HEK293 (cell line): ENCODE results near the gene APOBEC3C.

Source experiments
- BCL11A ChIP-seq: fragments of 450-650 bp; formaldehyde crosslinking; IDR thresholded peaks from 2 replicates; pipeline ENCODE4 v1.5.1; 2016; ENCODE audit warnings: low read depth, missing biosample characterization, missing genetic modification characterization
- GLIS1 ChIP-seq: fragments of 450-650 bp; formaldehyde crosslinking; IDR thresholded peaks from 2 replicates; pipeline ENCODE4 v1.5.1; 2016; ENCODE audit warnings: missing biosample characterization, missing genetic modification characterization
- GLIS2 ChIP-seq: fragments of 450-650 bp; formaldehyde crosslinking; IDR thresholded peaks from 2 replicates; pipeline ENCODE4 v1.5.1; 2016; ENCODE audit warnings: missing biosample characterization, missing genetic modification characterization
- KLF10 ChIP-seq: fragments of 450-650 bp; IDR thresholded peaks from 2 replicates; pipeline ENCODE4 v1.5.1; 2018; ENCODE audit warnings: missing biosample characterization, mild to moderate bottlenecking, missing genetic modification characterization
- KLF17 ChIP-seq: fragments of 450-650 bp; formaldehyde crosslinking; IDR thresholded peaks from 2 replicates; pipeline ENCODE4 v1.5.1; 2016; ENCODE audit warnings: missing biosample characterization, missing genetic modification characterization
- KLF8 ChIP-seq: fragments of 450-650 bp; formaldehyde crosslinking; IDR thresholded peaks from 2 replicates; pipeline ENCODE4 v1.5.1; 2016; ENCODE audit warnings: missing biosample characterization, missing genetic modification characterization
- PRDM10 ChIP-seq: fragments of 450-650 bp; formaldehyde crosslinking; IDR thresholded peaks from 2 replicates; pipeline ENCODE4 v1.5.1; 2016; ENCODE audit warnings: missing biosample characterization, missing genetic modification characterization
- REPIN1 ChIP-seq: fragments of 450-650 bp; formaldehyde crosslinking; IDR thresholded peaks from 2 replicates; pipeline ENCODE4 v1.5.1; 2017; ENCODE audit warnings: missing biosample characterization, missing genetic modification characterization, low read depth
- REST ChIP-seq: fragments of 450-650 bp; formaldehyde crosslinking; IDR thresholded peaks from 2 replicates; pipeline ENCODE4 v1.5.1; 2016; ENCODE audit warnings: missing biosample characterization, missing genetic modification characterization
- SP2 ChIP-seq: fragments of 450-650 bp; formaldehyde crosslinking; IDR thresholded peaks from 2 replicates; pipeline ENCODE4 v1.5.1; 2016; ENCODE audit warnings: missing biosample characterization, missing genetic modification characterization
- WT1 ChIP-seq: fragments of 450-650 bp; formaldehyde crosslinking; IDR thresholded peaks from 2 replicates; pipeline ENCODE4 v1.5.1; 2016; ENCODE audit warnings: missing biosample characterization, missing genetic modification characterization
- ZBTB44 ChIP-seq: fragments of 450-650 bp; IDR thresholded peaks from 2 replicates; pipeline ENCODE4 v1.5.1; 2018; ENCODE audit warnings: missing biosample characterization, mild to moderate bottlenecking, missing genetic modification characterization
- ZEB2 ChIP-seq: fragments of 450-650 bp; formaldehyde crosslinking; IDR thresholded peaks from 2 replicates; pipeline ENCODE4 v1.5.1; 2016; ENCODE audit warnings: missing biosample characterization, missing genetic modification characterization
- ZFP69B ChIP-seq: fragments of 450-650 bp; formaldehyde crosslinking; IDR thresholded peaks from 2 replicates; pipeline ENCODE4 v1.5.1; 2016; ENCODE audit warnings: missing biosample characterization, missing genetic modification characterization
- ZIC2 ChIP-seq: fragments of 450-650 bp; formaldehyde crosslinking; IDR thresholded peaks from 2 replicates; pipeline ENCODE4 v1.5.1; 2016; ENCODE audit warnings: missing biosample characterization, missing genetic modification characterization
- ZNF248 ChIP-seq: fragments of 450-650 bp; formaldehyde crosslinking; IDR thresholded peaks from 2 replicates; pipeline ENCODE4 v1.5.1; 2017; ENCODE audit warnings: missing biosample characterization, missing genetic modification characterization
- ZNF335 ChIP-seq: fragments of 450-650 bp; formaldehyde crosslinking; conservative IDR thresholded peaks from 2 replicates; pipeline ENCODE4 v1.5.1; 2016; ENCODE audit warnings: missing biosample characterization, missing genetic modification characterization
- ZNF366 ChIP-seq: fragments of 450-650 bp; formaldehyde crosslinking; conservative IDR thresholded peaks from 2 replicates; pipeline ENCODE4 v1.5.1; 2016; ENCODE audit warnings: missing biosample characterization, missing genetic modification characterization
- ZNF501 ChIP-seq: fragments of 450-650 bp; formaldehyde crosslinking; IDR thresholded peaks from 2 replicates; pipeline ENCODE4 v1.5.1; 2016; ENCODE audit warnings: missing biosample characterization, missing genetic modification characterization
- ZNF692 ChIP-seq: fragments of 450-650 bp; formaldehyde crosslinking; IDR thresholded peaks from 2 replicates; pipeline ENCODE4 v1.5.1; 2016; ENCODE audit warnings: missing biosample characterization, missing genetic modification characterization

Gene APOBEC3C

GRCh38 chr22:38981992-38982927 lies 31.8 kb upstream of the APOBEC3C start, which contains the start of gene APOBEC3B (continued):
- peak; percentile 54; the same call in 1 of the 2 replicates for TF ChIP-seq ZNF692
- TF ChIP-seq REPIN1 (tag by site-specific recombination), result no peak
- 0 out of 2 replicates have a peak, but pooled peaks have one; percentile 38 for TF ChIP-seq BCL11A
- peak; percentile 88 for TF ChIP-seq ZIC2
- TF ChIP-seq ZNF366, result no peak
- peak; percentile 83; the same call in 1 of the 2 replicates for TF ChIP-seq GLIS2 (tag by site-specific recombination)
- peak; percentile 97 for TF ChIP-seq GLIS1 (tag by site-specific recombination)
- TF ChIP-seq KLF10 (tag by site-specific recombination), result no peak
- TF ChIP-seq ZNF335, result peak; percentile 84
- peak; percentile 61 for TF ChIP-seq SP2
- TF ChIP-seq ZNF248, result no peak
- TF ChIP-seq KLF8 (tag by site-specific recombination), result peak; percentile 61; the same call in 1 of the 2 replicates
- 0 out of 2 replicates have a peak, but pooled peaks have one; percentile 25 for TF ChIP-seq REST
- 0 out of 2 replicates have a peak, but pooled peaks have one; percentile 47 for TF ChIP-seq WT1
- no peak for TF ChIP-seq ZBTB44 (tag by site-specific recombination)
- peak; percentile 65; the same call in 1 of the 2 replicates for TF ChIP-seq ZFP69B (tag by site-specific recombination)
- TF ChIP-seq PRDM10 (tag by site-specific recombination), result peak; percentile 50; the same call in 1 of the 2 replicates
- TF ChIP-seq ZEB2 (tag by site-specific recombination), result 0 out of 2 replicates have a peak, but pooled peaks have one; percentile 20
- TF ChIP-seq KLF17 (tag by site-specific recombination), result peak; percentile 38; the same call in 1 of the 2 replicates
- 0 out of 2 replicates have a peak, but pooled peaks have one; percentile 7 for TF ChIP-seq ZNF501 (tag by site-specific recombination)
